Measurements from ENCODE around the gene RRP1.
A peak's percentile ranks its signal among the peaks of the same experiment; 100 is the strongest.

Gene RRP1

DNA sequence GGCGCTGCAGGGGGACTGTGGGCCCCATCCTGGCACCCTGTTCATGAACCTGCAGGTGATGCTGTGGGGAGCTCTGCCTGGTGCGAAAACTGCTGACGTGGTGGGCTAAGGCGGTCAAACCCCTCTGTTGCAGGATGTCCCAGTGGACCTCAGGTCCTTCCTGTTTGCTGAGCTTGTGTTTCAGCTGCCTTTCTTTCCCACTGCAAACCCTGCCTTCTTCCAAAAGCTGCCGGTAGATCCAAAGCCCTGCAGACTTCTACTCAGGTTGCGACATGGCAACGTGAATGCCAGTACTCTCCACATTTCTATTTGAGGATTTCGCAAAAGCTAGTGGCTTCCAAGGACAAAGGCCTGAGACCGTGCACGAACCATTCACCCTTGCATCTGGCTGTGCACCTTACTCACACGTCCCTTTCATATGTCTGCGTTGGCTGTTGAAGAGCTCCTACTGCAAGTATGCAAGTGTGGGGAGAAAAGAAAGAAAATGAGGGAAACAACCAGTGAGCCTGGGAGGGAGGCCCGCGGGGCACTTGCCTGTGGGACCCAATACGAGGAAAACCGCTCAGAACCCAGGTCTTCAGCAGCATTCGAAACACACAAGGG, 6.2 kb upstream of the RRP1 start:
- no peak for DNase-seq (ENCODE audit: insufficient read length, low spot score)
- TF ChIP-seq TAF1 (IDR thresholded peaks at IDR 0.05; ENCODE audit: low read depth, low read length) (no peak), POLR2AphosphoS5 (IDR thresholded peaks at IDR 0.05; ENCODE audit: low read depth, low read length) (no peak), POLR2A (IDR thresholded peaks at IDR 0.05; ENCODE audit: low read depth, low read length) (no peak), POU2F2 (IDR thresholded peaks at IDR 0.05; ENCODE audit: low read depth, low read length) (no peak), PAX5 (IDR thresholded peaks at IDR 0.05; ENCODE audit: insufficient read depth, low read length, severe bottlenecking) (no peak), SPI1 (IDR thresholded peaks at IDR 0.05; ENCODE audit: low read depth, low read length) (no peak)
- FAIRE-seq: no peak

DNA sequence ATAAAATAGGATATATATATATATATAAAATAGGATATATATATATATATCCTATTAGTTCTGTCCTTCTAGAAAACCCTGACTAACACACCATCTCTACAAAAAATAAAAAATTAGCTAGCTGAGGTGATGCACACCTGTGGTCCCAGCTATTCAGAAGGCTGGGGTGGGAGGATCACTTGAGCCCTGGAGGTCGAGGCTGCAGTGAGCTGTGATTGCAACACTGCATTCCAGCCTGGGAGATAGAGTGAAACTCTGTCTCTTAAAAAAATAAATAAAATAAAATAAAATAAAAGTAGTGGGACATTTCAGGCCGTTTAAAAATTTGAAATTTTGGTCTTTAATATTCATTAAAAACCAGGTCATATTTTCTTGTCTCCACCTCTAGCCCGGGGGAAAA, 4.2 kb upstream of the RRP1 start:
- DNase-seq (ENCODE audit: insufficient read length, low spot score) (no peak), FAIRE-seq (no peak)
- TF ChIP-seq POLR2AphosphoS5 (IDR thresholded peaks at IDR 0.05; ENCODE audit: low read depth, low read length): no peak
- TF ChIP-seq POU2F2 (IDR thresholded peaks at IDR 0.05; ENCODE audit: low read depth, low read length): no peak
- TF ChIP-seq SPI1 (IDR thresholded peaks at IDR 0.05; ENCODE audit: low read depth, low read length): no peak
- no peak for TF ChIP-seq TAF1 (IDR thresholded peaks at IDR 0.05; ENCODE audit: low read depth, low read length)
- no peak for TF ChIP-seq PAX5 (IDR thresholded peaks at IDR 0.05; ENCODE audit: insufficient read depth, low read length, severe bottlenecking)
- no peak for TF ChIP-seq POLR2A (IDR thresholded peaks at IDR 0.05; ENCODE audit: low read depth, low read length)

DNA sequence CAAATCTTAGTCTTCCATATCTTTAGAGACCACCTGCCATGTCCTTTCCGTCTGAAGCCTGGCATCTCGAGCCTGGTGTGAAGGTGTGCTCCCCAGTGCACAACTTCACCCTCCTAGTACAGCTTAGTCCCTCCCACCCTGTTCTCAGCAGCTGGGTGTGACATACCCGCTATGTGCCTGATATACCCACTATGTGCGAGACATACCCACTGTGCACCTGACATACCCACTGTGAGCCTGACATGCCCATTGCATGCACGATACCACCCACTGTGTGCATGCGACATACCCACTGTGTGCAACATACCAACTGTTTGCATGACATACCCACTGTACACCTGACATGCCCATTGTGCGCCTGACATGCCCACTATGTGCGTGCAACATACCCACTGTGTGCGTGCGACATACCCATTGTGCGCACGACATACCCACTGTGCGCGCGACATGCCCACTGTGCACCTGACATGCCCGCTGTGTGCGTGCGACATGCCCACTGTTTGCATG, 3.0 kb upstream of the RRP1 start:
- FAIRE-seq: no peak
- DNase-seq (ENCODE audit: insufficient read length, low spot score): no peak
- TF ChIP-seq TAF1 (IDR thresholded peaks at IDR 0.05; ENCODE audit: low read depth, low read length) (no peak), PAX5 (IDR thresholded peaks at IDR 0.05; ENCODE audit: insufficient read depth, low read length, severe bottlenecking) (no peak), POU2F2 (IDR thresholded peaks at IDR 0.05; ENCODE audit: low read depth, low read length) (no peak), POLR2A (IDR thresholded peaks at IDR 0.05; ENCODE audit: low read depth, low read length) (no peak), POLR2AphosphoS5 (IDR thresholded peaks at IDR 0.05; ENCODE audit: low read depth, low read length) (no peak), SPI1 (IDR thresholded peaks at IDR 0.05; ENCODE audit: low read depth, low read length) (no peak)

DNA sequence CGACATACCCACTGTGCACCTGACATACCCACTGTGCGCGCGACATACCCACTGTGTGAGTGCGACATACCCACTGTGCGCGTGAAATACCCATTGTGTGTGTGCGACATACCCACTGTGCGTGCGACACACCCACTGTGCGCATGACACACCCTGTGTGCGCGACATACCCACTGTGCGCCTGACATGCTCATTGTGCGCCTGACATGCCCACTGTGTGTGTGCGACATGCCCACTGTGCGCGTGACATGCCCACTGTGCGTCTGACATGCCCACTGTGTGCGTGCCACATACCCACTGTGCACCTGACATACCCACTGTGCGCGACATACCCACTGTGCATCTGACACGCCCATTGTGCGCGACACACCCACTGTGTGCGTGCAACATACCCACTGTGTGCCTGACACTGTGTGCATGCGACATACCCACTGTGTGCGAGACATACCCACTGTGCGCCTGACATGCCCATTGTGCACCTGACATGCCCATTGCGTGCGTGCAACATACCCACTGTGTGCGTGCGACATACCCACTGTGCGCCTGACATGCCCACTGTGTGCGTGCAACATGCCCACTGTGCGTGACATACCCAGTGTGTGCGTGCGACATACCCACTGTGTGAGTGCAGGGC, 2.5 kb upstream of the RRP1 start:
- no peak for DNase-seq (ENCODE audit: insufficient read length, low spot score)
- FAIRE-seq: peak; percentile 60
- no peak for TF ChIP-seq POLR2A (IDR thresholded peaks at IDR 0.05; ENCODE audit: low read depth, low read length)
- no peak for TF ChIP-seq SPI1 (IDR thresholded peaks at IDR 0.05; ENCODE audit: low read depth, low read length)
- TF ChIP-seq PAX5 (IDR thresholded peaks at IDR 0.05; ENCODE audit: insufficient read depth, low read length, severe bottlenecking): no peak
- TF ChIP-seq POLR2AphosphoS5 (IDR thresholded peaks at IDR 0.05; ENCODE audit: low read depth, low read length): no peak
- no peak for TF ChIP-seq TAF1 (IDR thresholded peaks at IDR 0.05; ENCODE audit: low read depth, low read length)
- TF ChIP-seq POU2F2 (IDR thresholded peaks at IDR 0.05; ENCODE audit: low read depth, low read length): no peak

DNA sequence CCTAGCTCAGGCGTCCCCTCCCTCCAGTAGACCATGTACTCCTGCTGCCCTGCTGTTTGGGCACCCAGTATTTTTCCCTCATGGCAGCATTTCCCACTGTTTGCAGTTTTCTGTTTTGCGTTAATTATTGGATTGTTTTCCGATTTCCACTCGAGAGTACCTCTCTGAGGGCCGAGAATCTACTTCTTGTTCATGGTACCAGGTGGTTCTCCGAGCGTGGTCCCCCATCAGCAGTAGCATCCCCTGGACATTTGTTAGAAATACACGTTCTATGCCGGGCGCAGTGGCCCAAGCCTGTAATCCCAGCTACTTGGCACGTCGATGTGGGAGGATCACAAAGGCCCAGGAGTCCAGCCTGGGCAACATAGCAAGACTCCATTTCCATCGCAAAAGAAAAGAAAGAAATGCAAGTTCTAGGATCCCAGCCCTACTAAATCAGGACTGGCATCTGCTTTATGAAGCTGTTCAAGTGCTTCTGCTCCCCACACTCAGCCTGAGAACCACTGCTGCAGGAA, 690 bp downstream of the RRP1 start:
- FAIRE-seq (no peak), DNase-seq (ENCODE audit: insufficient read length, low spot score) (no peak)
- TF ChIP-seq TAF1 (IDR thresholded peaks at IDR 0.05; ENCODE audit: low read depth, low read length) (no peak), SPI1 (IDR thresholded peaks at IDR 0.05; ENCODE audit: low read depth, low read length) (no peak), PAX5 (IDR thresholded peaks at IDR 0.05; ENCODE audit: insufficient read depth, low read length, severe bottlenecking) (no peak), POLR2AphosphoS5 (IDR thresholded peaks at IDR 0.05; ENCODE audit: low read depth, low read length) (no peak), POLR2A (IDR thresholded peaks at IDR 0.05; ENCODE audit: low read depth, low read length) (no peak), POU2F2 (IDR thresholded peaks at IDR 0.05; ENCODE audit: low read depth, low read length) (no peak)

DNA sequence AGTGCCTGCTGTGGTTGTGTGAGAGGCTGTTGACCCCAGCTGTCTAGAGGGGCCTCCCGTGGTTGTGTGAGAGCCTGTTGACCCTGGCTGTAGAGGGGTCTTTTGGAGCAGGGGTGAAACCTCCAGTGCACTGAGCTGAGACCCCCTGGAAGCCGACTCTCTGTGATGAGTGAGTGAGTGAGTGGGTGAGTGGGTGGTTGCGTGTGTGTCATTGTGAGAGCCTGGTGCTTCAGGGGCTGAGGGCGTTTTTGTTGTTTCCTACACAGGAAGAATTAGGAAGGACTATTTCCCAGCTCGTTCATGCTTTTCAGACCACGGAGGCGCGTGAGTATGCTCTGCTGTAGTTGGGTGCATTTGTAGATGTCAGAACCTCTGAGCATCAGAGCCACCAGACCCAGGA, 3.0 kb downstream of the RRP1 start:
- FAIRE-seq: no peak

DNA sequence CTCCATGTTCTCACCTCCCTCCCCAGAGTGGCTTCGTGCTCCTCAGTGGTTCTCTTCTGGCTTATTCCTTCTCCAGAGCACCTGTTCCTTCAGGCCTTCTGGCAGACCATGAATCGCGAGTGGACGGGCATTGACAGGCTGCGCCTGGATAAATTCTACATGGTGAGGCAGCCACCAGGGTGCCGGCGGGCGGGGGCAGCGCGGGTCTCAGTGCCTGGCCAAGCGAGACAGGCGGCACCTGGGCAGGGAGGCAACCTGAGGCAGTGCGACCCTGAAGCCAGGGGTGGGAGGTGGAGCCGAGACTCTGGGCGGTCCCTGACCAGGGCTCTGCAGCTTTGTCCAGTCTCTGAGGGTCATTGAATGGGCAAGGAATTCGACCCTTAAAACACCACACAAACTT, 3.9 kb downstream of the RRP1 start:
- TF ChIP-seq TAF1 (IDR thresholded peaks at IDR 0.05; ENCODE audit: low read depth, low read length) (no peak), POLR2AphosphoS5 (IDR thresholded peaks at IDR 0.05; ENCODE audit: low read depth, low read length) (no peak), POU2F2 (IDR thresholded peaks at IDR 0.05; ENCODE audit: low read depth, low read length) (no peak), SPI1 (IDR thresholded peaks at IDR 0.05; ENCODE audit: low read depth, low read length) (no peak), POLR2A (IDR thresholded peaks at IDR 0.05; ENCODE audit: low read depth, low read length) (no peak), PAX5 (IDR thresholded peaks at IDR 0.05; ENCODE audit: insufficient read depth, low read length, severe bottlenecking) (no peak)
- FAIRE-seq: no peak
- DNase-seq (ENCODE audit: insufficient read length, low spot score): no peak

More for the DNA sequence above, 3.0 kb downstream of the RRP1 start:
- no peak for DNase-seq (ENCODE audit: insufficient read length, low spot score)
- TF ChIP-seq POLR2A (IDR thresholded peaks at IDR 0.05; ENCODE audit: low read depth, low read length): no peak
- no peak for TF ChIP-seq SPI1 (IDR thresholded peaks at IDR 0.05; ENCODE audit: low read depth, low read length)
- no peak for TF ChIP-seq PAX5 (IDR thresholded peaks at IDR 0.05; ENCODE audit: insufficient read depth, low read length, severe bottlenecking)
- TF ChIP-seq POLR2AphosphoS5 (IDR thresholded peaks at IDR 0.05; ENCODE audit: low read depth, low read length): no peak
- no peak for TF ChIP-seq TAF1 (IDR thresholded peaks at IDR 0.05; ENCODE audit: low read depth, low read length)
- no peak for TF ChIP-seq POU2F2 (IDR thresholded peaks at IDR 0.05; ENCODE audit: low read depth, low read length)

DNA sequence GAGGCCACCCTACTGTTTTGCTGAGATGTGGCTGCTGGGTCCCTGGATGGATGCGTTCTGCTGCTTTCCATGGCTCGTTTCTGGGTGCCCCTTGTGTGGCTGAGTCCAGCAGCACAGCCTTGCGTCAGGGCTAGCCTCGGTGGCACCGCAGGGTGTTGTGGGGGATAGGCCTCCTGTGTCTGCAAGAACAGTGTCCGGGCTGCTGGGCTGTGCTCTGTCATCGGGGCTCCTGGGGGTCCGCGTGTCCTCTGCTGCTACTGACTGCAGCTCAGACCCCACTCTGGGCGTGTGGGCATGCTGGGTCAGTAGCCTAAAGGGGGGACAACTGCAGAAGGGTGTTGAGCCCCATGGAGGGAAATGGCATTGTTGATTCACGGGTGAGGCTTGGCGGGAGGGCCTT, 4.9 kb downstream of the RRP1 start:
- FAIRE-seq (no peak), DNase-seq (ENCODE audit: insufficient read length, low spot score) (no peak)
- TF ChIP-seq TAF1 (IDR thresholded peaks at IDR 0.05; ENCODE audit: low read depth, low read length): no peak
- TF ChIP-seq POU2F2 (IDR thresholded peaks at IDR 0.05; ENCODE audit: low read depth, low read length): no peak

DNA sequence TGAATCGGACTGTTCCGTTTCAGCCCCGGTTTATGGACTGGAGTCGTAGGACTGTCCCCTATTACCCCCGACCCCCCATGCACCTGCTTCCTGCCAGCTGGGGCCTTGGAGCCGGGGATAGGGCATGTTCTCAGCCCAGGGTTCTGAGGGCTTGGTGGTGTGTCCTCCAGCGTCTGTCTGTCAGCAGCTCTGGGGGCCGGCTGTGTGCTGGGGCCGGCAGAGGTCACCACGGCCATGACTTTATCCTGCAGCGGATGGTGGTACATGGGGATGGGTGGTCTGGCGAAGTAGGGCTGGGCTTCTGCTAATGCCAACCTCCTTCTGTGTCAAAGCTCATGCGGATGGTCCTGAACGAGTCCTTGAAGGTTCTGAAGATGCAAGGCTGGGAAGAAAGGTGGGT, 5.5 kb downstream of the RRP1 start:
- FAIRE-seq: no peak
- TF ChIP-seq TAF1 (IDR thresholded peaks at IDR 0.05; ENCODE audit: low read depth, low read length) (no peak), SPI1 (IDR thresholded peaks at IDR 0.05; ENCODE audit: low read depth, low read length) (no peak)
- DNase-seq (ENCODE audit: insufficient read length, low spot score): no peak

DNA sequence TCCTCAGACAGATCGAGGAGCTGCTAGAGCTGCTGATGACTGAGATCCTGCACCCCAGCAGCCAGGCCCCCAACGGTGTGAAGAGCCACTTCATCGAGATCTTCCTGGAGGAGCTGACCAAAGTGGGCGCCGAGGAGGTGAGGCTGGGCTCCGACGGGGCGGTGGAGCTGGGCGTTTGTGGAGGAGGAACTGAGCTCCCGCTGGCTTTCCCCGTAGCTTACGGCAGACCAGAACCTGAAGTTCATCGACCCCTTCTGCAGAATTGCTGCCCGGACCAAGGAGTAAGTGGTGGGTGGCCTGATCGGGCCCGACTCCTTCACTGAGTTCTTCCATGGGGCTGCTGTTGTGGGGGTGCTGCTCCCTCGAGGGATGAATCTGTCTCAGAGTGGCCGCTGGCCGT, 8.0 kb downstream of the RRP1 start:
- DNase-seq (ENCODE audit: insufficient read length, low spot score): no peak
- TF ChIP-seq POLR2A (IDR thresholded peaks at IDR 0.05; ENCODE audit: low read depth, low read length) (no peak), TAF1 (IDR thresholded peaks at IDR 0.05; ENCODE audit: low read depth, low read length) (no peak), SPI1 (IDR thresholded peaks at IDR 0.05; ENCODE audit: low read depth, low read length) (no peak), POLR2AphosphoS5 (IDR thresholded peaks at IDR 0.05; ENCODE audit: low read depth, low read length) (no peak), PAX5 (IDR thresholded peaks at IDR 0.05; ENCODE audit: insufficient read depth, low read length, severe bottlenecking) (no peak), POU2F2 (IDR thresholded peaks at IDR 0.05; ENCODE audit: low read depth, low read length) (no peak)
- FAIRE-seq: no peak
